ENCODE results near the gene PTK6. TPM values are rescaled to one million over a fixed set of nuclear protein-coding genes. Genes with fewer than 3 reads are reported as not detected.
"Not testable (repeated sequence)": the region's sequence is repeated elsewhere in the genome, so short reads cannot be mapped to it uniquely, and the experiment has no call there.

PTK6 gene
- total and polyA plus RNA-seq, 2 experiments from 2014 or later: 0.27 to 1.1 TPM

DNA sequence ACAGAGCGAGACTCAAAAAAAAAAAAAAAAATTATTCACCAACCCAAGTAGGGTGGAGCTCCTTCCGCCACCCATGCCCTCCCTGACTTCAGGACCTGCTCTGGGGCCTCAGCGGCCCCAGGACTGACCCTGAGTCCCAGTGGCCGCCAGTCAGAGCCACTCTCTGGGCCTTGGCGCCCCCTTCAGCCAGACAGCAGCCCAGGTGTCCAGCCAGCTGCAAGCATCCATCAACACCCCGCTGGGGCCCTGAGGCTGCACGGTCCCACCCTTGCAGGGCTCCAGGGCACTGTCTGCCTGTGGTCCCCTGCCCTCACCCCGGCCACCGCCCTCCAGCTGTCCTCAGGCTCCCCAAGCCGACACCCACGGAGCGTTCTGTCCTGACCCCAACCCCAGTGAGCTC is 53.3 kb downstream of the PTK6 start:
- Histone ChIP-seq H4K20me1 (ENCODE audit: insufficient read depth, poor library complexity, severe bottlenecking) (no peaks in the 10 kb centered on the region), H3K36me3 (replicated peaks; ENCODE audit: insufficient read depth, low read depth) (no peaks in the 10 kb centered on the region), H3K4me3 (no peak overlapping the region), H3K4me1 (ENCODE audit: insufficient read depth) (no peaks in the 10 kb centered on the region), H3K27me3 (peaks cover 19% of the 10 kb centered on the region), H3K9me3 (ENCODE audit: low read depth) (no peaks in the 10 kb centered on the region), H2AFZ (no peak overlapping the region), H3K4me2 (no peak overlapping the region), H3K9me2 (replicated peaks; ENCODE audit: insufficient read depth) (no peaks in the 10 kb centered on the region), H3K27ac (no peak overlapping the region), H3K79me2 (no peaks in the 10 kb centered on the region)
- DNase-seq (ENCODE audit: low spot score): no peak
- TF ChIP-seq, protein P1, sequence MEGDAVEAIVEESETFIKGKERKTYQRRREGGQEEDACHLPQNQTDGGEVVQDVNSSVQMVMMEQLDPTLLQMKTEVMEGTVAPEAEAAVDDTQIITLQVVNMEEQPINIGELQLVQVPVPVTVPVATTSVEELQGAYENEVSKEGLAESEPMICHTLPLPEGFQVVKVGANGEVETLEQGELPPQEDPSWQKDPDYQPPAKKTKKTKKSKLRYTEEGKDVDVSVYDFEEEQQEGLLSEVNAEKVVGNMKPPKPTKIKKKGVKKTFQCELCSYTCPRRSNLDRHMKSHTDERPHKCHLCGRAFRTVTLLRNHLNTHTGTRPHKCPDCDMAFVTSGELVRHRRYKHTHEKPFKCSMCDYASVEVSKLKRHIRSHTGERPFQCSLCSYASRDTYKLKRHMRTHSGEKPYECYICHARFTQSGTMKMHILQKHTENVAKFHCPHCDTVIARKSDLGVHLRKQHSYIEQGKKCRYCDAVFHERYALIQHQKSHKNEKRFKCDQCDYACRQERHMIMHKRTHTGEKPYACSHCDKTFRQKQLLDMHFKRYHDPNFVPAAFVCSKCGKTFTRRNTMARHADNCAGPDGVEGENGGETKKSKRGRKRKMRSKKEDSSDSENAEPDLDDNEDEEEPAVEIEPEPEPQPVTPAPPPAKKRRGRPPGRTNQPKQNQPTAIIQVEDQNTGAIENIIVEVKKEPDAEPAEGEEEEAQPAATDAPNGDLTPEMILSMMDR (IDR thresholded peaks at IDR 0.05; ENCODE audit: poor library complexity): no peak
- TF ChIP-seq EZH2phosphoT487 (IDR thresholded peaks at IDR 0.05; ENCODE audit: low read depth, severe bottlenecking, unreplicated experiment): no peak
- TF ChIP-seq EZH2 (IDR thresholded peaks at IDR 0.05; ENCODE audit: borderline replicate concordance): no peak
- 65% methylated on average over 7 of the region's 12 CpGs for WGBS (ENCODE audit: low lambda C conversion rate, missing lambda C conversion rate)

DNA sequence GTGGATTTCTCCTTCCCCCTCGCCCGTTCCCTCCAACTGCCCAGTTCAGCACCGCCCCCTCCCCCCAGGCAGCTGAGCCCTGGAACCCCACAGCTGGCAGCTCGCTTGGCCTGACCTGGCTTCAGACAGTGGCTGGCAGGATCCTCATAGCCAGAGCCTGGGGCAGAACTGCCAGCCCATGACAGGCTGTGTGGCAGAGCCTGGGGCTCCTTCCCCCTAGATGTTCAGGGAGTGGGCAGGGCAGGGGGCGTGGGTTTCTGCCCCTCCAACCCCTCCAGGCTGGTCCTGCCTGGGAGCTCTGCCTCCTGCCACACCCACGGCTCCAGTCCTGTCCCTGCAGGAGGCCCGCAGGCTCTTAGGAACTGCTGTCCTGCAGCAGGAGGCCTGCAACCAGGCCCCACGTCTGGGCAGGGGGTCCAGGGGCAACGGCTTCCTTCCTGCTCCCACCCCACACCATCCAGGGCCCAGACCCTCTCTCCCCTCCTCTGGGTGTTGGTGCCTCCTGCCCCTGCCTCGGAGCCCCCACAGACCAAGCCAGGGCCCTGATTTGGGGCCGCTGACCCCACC is 55.1 kb downstream of the PTK6 start:
- peaks cover 14% of the 10 kb centered on the region for H3K27me3 ChIP-seq
- 48% methylated on average over 9 of the region's 11 CpGs for WGBS (ENCODE audit: low lambda C conversion rate, missing lambda C conversion rate)

DNA sequence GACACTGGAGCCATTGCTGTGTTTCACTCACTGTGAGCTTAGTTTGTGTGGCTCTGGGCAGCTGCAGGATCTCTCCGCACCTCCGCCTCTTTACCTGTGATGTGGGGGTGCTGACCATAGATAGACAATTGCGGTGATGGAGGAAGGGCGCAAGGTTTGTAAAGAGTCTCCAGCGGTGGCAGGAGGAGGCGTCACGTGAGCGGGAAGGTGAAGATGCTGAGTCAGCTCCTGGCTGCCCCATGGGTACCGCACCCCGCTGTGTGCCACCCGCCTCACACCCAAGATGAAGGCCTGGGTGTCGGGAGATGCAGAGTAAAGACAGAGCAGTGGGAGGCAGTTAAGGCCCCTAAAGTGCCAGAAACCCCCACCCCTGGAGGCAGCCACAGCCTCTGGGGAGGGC is 55.7 kb downstream of the PTK6 start:
- 77% methylated on average over 12 of the region's 12 CpGs for WGBS (ENCODE audit: low lambda C conversion rate, missing lambda C conversion rate)
- H3K4me3 ChIP-seq: no peak overlapping the region
- H3K36me3 ChIP-seq (replicated peaks; ENCODE audit: insufficient read depth, low read depth): no peaks in the 10 kb centered on the region
- H3K4me1 ChIP-seq (ENCODE audit: insufficient read depth): no peaks in the 10 kb centered on the region
- H2AFZ ChIP-seq: no peak overlapping the region
- no peaks in the 10 kb centered on the region for H4K20me1 ChIP-seq (ENCODE audit: insufficient read depth, poor library complexity, severe bottlenecking)
- DNase-seq (ENCODE audit: low spot score): no peak
- TF ChIP-seq EZH2phosphoT487 (IDR thresholded peaks at IDR 0.05; ENCODE audit: low read depth, severe bottlenecking, unreplicated experiment) (no peak), EZH2 (IDR thresholded peaks at IDR 0.05; ENCODE audit: borderline replicate concordance) (no peak)
- TF ChIP-seq, protein P1 (IDR thresholded peaks at IDR 0.05; ENCODE audit: poor library complexity): no peak
- H3K9me3 ChIP-seq (ENCODE audit: low read depth): no peaks in the 10 kb centered on the region
- H3K9me2 ChIP-seq (replicated peaks; ENCODE audit: insufficient read depth): no peaks in the 10 kb centered on the region
- no peak overlapping the region for H3K4me2 ChIP-seq
- no peak overlapping the region for H3K27ac ChIP-seq
- no peaks in the 10 kb centered on the region for H3K79me2 ChIP-seq
- H3K27me3 ChIP-seq: peaks cover 18% of the 10 kb centered on the region

More for the DNA sequence above, 55.1 kb downstream of the PTK6 start:
- Histone ChIP-seq H3K27ac (no peak overlapping the region), H2AFZ (no peak overlapping the region), H3K4me3 (no peak overlapping the region), H3K9me3 (ENCODE audit: low read depth) (no peaks in the 10 kb centered on the region), H3K4me1 (ENCODE audit: insufficient read depth) (no peaks in the 10 kb centered on the region), H3K4me2 (no peak overlapping the region), H3K79me2 (no peaks in the 10 kb centered on the region), H4K20me1 (ENCODE audit: insufficient read depth, poor library complexity, severe bottlenecking) (no peaks in the 10 kb centered on the region), H3K36me3 (replicated peaks; ENCODE audit: insufficient read depth, low read depth) (no peaks in the 10 kb centered on the region), H3K9me2 (replicated peaks; ENCODE audit: insufficient read depth) (no peaks in the 10 kb centered on the region)
- DNase-seq (ENCODE audit: low spot score): no peak
- TF ChIP-seq EZH2 (IDR thresholded peaks at IDR 0.05; ENCODE audit: borderline replicate concordance) (no peak), EZH2phosphoT487 (IDR thresholded peaks at IDR 0.05; ENCODE audit: low read depth, severe bottlenecking, unreplicated experiment) (no peak)
- TF ChIP-seq, protein P1 (IDR thresholded peaks at IDR 0.05; ENCODE audit: poor library complexity): no peak

DNA sequence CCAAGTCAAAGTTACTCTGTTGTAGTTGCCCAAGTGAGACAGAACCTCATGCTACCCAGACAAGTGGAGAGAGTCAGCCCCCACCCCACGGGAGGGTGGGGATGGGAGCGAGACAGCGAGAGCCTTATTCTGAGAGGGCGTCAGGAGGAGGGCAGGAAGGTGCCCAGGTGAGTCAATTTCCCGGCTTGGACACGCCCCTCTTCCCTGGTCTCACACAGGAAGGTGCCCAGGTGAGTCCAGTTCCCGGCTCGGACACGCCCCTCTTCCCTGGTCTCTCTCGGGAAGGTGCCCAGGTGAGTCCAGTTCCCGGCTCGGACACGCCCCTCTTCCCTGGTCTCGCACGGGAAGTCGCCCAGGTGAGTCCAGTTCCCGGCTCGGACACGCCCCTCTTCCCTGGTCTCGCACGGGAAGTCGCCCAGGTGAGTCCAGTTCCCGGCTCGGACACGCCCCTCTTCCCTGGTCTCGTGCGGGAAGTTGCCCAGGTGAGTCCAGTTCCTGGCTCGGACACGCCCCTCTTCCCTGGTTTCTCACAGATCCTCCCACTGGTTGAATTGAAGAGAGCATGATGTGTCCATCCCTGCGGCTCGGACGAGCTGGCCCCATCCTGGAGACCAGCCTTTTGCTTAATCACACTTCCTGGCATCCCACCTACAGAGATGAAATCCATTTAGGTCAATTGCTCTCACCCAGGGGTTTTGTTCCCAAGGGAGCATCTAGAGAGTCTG is 57.3 kb downstream of the PTK6 start:
- H3K36me3 ChIP-seq (replicated peaks; ENCODE audit: insufficient read depth, low read depth); H3K9me2 ChIP-seq (replicated peaks; ENCODE audit: insufficient read depth); DNase-seq (ENCODE audit: low spot score); H3K27ac ChIP-seq; H4K20me1 ChIP-seq (ENCODE audit: insufficient read depth, poor library complexity, severe bottlenecking); H3K79me2 ChIP-seq; H3K4me3 ChIP-seq; H3K4me2 ChIP-seq; H3K4me1 ChIP-seq (ENCODE audit: insufficient read depth); H3K9me3 ChIP-seq (ENCODE audit: low read depth); H2AFZ ChIP-seq: not testable (repeated sequence)
- WGBS (ENCODE audit: low lambda C conversion rate, missing lambda C conversion rate): 75% methylated on average over 18 of the region's 32 CpGs
- H3K27me3 ChIP-seq: peaks cover 30% of the 10 kb centered on the region

Data from hepatocyte (in vitro differentiated cells).